Testis (tissue), 2 donors: ENCODE results near the gene IRX2.

Experiments used
- CTCF ChIP-seq, 3 experiments: fragments of 450-650 bp in 2 of 3; fragments of 200-600 bp in 1 of 3; sonication (generic) in 1 of 3; IDR thresholded peaks; one replicate each; pipeline ENCODE4 v1.5.1; 2016 to 2019; ENCODE audit warnings: antibody characterized with exemption in 3 of 3, mild to moderate bottlenecking in 2 of 3, moderate library complexity in 1 of 3
- POLR2A ChIP-seq: fragments of 450-650 bp; IDR thresholded peaks from one replicate; pipeline ENCODE4 v1.6.1; 2017; ENCODE audit warnings: antibody characterized with exemption, mild to moderate bottlenecking, moderate library complexity

- TF ChIP-seq CTCF (IDR thresholded peaks at IDR 0.05), result no peak
- TF ChIP-seq POLR2A, result no peak
Measured at GRCh38 chr5:2727550-2727949, 23.9 kb downstream of the IRX2 start.
